GM21825 (cell line): ENCODE data around the gene NCAM1.
"Not testable (repeated sequence)": the region's sequence is repeated elsewhere in the genome, so short reads cannot be mapped to it uniquely, and the experiment has no call there.

Experiments used
- ATAC-seq: cut with Tn5 transposase; IDR thresholded peaks from one replicate; pipeline ENCODE4 v1.9.1; 2021; ENCODE audit warnings: mild to moderate bottlenecking, moderate library complexity; ENCODE audit not compliant: unreplicated experiment

The NCAM1 gene

DNA sequence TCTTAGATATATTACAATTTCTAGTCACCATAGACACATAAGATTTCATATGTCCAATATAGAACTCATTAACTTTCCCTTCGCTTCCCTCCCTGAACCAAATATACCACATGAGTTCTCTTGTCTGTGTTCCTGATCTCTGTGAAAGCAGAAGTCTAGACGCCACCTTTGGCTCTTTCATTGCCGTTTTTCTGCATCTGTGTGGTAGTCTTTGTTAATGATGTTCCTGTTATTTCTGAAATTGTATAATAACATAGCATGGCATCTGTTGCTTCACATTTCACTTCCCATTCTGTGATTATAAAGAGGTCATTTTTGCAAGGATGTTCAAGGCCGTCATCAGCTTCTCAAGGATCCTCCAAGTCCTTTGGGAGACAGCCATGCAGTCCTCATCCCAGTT lies 58.5 kb downstream of the NCAM1 start:
- no peak for ATAC-seq

DNA sequence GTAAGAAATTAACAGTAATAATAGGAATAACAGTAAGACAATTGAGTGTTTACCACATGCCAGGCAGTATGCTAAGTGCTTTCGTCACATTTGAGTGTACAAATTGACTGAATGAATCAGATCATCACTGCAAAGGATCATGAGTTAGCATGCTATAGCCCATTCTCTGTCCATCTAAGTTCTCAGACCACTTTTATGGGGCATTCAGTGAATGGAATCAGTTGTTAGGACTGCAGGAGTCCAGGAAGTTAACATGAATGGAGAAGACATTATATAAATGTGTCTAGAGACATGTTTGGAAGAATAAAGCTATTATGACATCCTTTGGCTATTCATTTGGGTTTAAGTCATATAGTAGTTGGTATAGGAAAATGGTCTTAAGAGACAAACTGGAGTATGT lies 59.9 kb downstream of the NCAM1 start:
- ATAC-seq: no peak

DNA sequence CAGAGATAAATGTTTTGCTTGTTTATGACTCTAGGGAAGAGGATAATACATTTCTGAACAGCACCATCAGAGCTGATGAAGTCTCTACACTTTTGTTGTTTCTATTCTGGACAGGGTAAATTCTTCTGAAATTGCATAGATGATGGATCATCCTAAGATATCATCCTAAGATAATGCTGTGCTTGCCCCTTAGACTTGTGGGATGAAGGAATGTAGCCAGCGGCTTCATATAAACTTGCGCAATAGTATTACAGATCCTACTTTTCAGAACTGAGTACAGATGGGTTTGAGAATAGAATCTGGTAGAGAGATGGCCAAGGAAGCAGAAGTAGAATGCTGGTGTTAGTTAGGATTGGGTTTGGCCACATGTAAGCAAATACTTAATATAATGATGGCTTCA lies 61.0 kb downstream of the NCAM1 start:
- ATAC-seq: no peak

DNA sequence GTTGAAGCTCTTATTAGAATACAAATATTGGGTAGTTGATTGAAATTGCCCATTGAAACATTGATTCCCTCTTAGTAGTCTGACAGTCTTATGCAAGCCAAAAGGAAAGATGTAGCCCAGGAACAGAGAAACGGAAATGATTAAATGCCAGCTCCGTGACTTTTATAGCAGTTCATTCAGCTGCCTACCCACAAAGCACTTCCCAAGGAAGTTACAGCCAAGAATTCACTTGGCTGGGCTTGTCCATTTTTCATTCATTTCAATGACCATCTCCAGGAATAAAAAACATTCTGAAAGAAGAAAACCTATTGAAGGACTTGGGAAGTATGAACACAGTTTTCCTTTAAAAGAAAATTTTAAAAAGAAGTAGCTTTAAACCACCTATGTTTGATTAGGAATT lies 62.0 kb downstream of the NCAM1 start:
- ATAC-seq: no peak

DNA sequence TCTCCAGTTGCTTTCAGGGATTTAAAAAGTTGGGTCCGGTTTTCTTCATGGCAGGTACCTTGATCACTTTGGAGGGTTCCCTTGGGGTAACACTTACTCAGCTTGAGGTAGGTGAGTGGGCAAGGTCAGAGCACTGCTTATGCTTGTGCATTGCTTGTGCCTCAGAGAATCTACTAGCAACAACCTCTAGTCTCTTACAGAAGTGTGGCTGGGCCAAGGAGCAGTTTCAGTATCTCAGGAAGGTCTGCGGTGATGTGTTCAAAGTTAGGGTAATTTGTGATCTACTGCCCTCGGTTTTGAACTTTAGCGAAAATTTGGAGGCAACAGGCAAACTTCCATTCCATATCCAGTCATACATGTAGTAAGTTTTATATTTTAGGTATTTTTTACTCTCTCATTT lies 62.8 kb downstream of the NCAM1 start:
- no peak for ATAC-seq

DNA sequence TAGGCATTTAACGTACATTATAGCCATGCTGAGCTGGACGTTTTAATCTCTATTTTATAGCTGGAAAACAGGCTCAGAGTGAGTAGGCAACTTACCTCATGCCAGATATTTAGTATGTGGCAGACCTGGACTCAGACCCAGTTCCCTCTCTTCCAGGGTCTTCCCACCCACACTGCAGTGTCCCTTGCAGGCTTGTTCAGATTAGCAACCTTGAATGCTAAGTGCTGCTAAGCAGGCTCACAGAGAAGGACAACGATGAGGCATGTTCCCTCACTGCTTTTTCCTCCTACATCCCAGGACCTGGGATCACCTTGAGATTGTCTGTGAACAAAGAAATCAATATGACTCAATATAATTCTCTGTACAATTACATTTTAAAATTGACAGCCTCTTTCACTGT lies 65.6 kb downstream of the NCAM1 start:
- ATAC-seq: no peak

DNA sequence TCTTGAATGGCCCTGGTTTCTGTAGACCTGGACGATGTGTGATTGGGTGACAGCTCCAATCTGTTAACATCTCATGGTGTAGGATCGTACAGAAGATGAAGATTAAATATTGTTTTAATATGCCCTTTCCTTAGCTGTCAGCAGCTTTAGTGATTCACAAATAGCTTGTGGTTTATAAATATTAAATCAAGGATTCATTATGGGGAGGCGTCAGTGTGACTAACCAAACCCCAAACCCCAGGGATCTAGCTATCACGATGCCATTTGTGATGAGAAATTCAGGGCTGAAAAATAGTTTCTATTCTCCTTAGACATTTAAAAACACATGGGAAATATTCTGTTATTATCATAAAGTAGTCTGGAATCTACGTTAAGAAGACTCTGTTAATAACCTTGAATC lies 73.4 kb downstream of the NCAM1 start:
- no peak for ATAC-seq

DNA sequence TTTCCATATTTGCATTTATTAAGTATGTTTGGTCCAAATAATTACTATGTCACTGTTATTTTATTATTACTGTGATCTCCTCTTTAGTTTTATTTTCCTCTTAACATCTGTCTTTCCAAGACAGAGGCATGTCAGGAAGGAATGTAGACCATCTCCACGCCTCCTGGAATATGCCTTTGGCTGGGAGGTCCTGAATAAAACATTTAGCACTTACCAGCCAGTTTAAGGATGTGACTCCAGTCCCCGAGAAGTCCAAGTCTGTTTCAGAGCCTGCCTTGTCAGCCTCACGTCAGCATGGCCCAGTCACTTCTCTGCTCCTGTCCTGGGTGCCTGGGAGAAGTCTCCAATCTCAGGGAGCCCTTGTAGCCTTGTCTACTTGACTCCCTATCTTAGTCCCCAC lies 74.5 kb downstream of the NCAM1 start:
- ATAC-seq: no peak

DNA sequence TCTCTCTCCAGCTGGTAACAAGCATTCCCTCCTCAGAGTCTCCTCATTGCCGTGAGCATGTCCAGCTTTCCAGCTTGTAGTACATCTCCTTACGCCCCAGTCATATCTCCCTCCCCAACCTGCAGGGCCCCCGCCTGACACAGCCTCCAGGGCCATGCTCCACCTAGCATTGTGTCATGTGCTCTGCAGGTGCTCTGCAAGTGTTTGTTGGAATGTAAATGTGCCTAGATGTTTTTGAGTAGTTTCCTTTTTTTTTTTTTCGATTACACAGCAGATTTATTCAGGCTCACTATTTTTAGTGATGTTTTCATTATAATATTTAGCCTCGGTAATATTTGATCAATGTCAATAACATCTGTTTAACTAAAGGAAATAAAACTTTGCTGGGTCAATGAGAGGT lies 82.5 kb downstream of the NCAM1 start:
- no peak for ATAC-seq

DNA sequence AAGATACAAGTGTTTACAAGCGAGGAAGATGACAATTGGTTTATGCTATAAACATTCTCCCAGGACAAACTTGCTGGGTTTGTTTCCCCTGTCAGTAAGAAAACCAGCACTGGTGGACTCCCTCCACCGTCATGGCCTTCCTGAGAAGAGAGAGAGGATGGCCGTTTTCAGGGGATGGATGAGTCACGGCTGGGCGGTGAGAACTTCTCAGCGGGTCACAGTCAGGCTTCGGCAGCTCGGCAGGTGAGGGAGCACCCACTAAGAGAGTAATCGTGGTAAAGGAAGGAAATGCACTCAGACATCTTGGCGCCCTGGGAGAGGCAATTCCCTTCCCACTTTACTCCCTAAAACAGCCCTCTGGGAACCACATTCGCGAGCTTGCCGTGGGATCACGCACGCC lies 83.9 kb downstream of the NCAM1 start:
- ATAC-seq: no peak

DNA sequence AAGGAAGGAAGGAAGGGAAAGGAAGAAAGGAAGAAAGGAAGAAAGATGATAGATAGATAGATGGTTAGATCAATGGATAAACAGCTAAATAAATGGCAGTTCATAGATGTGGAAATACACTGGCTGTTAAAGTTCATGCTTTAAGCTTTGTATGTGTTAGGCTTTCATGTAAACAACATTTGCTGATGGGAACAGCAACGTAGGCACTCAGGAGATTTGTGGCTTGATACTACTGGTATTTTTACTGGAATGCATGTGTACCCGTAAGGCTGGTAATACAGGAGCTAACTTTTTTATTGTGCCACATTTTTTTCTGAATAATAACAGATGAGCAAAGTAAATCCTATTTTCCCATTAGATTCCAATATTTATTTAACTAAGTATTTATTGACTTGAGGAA lies 85.6 kb downstream of the NCAM1 start:
- no peak for ATAC-seq

DNA sequence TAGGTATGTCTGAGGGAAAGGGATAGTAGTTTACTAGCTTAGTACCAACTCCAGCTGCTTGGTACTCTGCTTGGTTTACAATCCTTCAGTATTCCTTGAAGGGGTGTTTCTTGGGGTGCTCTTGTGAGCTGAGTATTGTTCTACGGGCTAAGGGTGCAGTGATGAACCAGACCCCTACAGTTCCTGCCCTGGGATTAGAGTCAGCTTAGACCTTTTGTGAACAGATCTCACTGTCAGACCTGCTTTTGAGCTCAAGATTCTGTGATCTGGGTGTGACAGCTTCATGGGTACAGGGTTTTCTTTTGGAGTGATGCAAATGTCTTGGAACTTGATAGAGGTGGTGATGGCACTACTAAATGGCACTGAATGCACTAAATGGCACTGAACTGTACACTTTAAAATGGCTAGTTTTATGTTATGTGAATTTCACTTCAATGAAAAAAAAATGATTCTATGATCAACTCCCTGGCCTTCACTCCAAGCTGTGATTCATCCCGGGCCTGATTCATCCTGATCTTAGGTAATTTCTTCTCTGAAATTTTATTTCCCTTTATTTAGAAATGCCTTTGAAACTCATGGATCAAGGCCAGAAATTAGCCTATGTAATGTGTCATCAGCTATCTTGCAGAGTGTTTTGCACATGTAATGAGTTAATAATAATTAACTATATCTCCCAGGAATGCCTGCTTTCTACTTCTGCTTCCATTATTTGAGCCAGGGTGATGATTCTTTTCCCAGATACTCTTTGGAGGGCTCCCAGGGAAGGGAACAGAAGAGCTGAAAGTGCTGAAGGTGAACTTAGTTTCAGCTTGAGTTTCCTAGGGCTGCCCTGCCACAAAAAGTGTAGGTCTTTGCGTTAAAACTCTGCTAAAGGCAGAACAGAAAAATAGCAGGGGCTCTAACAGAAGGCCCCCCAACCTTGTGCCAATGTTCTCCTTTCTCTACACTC lies 87.9 kb downstream of the NCAM1 start:
- no peak for ATAC-seq

DNA sequence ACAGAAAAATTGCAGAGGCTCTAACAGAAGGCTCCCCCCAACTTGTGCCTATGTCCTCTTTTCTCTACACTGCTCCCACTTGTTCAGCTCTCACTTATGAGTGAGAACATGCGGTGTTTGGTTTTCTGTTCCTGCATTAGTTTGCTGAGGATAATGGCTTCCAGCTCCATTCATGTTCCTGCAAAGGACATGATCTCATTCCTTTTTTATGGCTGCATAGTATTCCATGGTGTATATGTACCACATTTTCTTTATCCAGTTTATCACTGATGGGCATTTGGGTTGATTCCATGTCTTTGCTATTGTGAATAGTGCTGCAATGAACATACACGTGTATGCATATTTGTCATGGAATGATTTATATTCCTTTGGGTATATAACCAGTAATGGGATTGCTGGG lies 91.8 kb downstream of the NCAM1 start:
- ATAC-seq: not testable (repeated sequence)

DNA sequence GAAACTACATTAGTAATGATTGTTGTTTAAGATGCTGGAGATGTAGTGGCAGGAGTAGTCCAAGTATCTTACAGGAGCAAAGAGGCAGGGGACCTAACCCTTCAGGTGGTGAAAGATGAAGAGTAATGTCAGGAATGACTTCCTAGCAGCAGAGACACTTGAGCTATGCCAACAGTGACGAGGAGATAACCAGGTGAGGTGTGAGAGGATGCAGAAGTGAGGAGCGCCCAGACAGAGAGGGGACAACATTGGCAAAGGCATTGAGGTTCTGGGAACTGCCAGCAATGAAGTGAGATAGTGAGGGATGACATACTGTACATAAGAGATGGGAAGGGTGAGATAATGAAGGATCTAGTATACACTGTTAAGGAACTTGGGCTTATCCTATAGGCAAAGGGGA lies 95.8 kb downstream of the NCAM1 start:
- no peak for ATAC-seq

DNA sequence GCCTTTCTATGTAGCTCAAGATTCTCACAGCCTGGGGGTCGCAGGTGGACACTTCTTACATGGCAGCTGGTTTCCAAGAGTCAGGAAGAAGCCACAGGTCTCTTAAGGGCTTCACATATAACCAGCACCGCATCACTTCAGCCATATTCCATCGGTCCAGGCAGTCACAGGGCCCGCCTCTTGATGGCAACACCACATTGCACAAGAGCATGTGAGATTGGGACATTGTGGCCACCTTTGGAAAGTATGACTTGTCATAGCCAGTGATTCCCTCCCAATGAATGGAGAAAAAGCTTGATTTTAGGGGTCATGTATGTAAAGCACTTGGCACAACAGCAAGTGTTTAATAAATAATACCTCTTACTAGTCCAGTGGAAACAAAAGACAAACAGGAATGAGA lies 98.3 kb downstream of the NCAM1 start:
- no peak for ATAC-seq

DNA sequence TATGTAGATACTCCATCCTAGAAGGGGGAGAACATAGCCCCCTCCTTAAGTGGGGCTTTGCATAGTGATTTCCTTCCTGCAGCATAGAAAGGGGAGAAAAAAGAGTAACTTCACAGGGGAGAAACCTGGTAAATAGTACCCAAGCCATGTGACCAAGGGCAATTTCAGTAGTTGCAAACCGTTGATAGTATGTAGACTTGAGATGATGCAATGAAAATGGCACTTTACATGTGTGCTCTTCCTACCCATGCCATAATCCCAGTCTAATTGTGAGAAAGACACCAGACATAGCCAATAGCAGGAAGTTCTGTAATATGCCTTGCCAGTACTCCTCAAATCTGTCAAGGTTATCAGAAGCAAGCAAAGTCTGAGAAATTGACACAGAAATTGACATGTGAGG lies 104.1 kb downstream of the NCAM1 start:
- ATAC-seq: no peak

DNA sequence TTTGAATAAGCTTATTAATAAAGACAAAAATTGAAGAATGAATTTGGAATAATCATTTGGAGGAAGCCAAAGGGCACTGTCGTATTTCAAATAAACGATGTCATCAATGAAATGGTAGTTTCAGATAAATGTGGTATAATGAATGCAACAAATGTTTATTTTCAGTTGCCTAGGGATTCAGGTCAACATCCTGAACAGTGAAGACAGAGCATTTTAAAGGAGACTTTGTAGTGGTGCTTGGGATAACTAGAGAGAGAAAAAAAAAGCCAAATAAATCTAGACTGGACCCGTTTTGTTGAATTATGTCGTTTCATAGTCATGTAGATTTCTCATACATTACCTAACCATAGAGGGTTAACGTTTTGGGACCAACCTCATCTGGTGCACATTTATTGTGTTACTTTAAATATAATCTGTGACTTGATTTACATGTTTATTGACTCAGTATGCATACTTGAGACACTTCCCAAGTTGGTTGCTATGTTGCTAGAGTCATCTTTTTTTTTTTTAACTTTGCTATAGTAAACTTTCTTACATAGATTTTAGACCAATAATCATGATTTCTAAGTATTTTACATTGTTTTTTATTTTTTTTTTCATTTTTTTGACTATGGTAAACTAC lies 111.1 kb downstream of the NCAM1 start:
- no peak for ATAC-seq

DNA sequence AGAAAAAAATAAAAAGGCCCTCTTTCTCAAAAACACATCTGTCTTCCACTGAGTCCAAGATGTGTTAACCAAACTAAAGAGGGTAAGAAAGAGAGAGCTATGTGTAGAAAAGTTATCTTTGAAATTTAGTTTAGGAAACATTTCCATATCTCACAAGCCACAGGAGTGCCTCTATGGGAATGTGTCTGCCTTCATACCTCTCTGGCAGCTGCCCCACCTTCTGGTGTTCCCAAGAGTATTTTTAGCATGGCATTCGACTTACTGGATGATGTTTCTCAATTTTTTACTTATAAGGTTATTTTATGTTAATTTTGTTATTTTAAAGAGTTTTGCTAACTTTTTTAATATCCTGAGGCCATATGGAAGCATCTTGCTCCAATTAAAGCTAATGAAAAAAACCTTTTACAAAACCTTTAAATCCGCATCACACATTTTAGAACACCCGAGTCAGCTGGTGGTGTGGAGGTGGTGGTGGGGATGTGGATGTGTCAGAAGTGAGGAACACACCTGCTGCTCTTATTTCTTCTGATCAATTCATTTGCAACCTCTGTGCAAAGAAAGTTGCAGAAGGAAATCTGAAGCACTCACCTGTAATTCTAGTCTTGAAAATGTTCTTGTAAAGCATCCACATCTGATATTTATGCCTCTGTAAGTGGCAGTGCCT lies 112.2 kb downstream of the NCAM1 start:
- ATAC-seq: no peak

DNA sequence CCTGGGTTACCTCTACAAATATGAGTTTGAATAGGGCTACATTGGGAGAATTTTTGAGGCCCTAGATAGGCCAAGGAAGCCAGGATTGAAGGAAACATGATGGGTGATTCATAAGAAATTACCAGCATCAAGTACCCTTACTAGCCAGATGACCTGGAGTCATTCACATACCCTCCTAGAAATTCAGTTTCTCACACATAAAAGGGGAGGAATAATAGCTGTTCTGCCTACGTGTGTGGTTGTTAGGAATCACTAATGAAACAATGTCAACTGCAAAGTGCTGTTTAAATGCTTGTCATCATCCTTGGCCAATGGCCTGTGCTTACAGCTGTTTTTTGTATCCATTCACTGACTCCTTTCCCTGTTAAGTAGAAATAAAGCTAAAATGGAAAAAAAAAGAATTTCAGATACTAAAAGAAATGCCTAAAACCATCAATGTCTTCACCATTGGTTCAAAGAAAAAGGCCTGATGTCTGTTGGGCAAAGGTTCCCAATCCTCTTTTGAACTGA lies 114.4 kb downstream of the NCAM1 start:
- no peak for ATAC-seq

DNA sequence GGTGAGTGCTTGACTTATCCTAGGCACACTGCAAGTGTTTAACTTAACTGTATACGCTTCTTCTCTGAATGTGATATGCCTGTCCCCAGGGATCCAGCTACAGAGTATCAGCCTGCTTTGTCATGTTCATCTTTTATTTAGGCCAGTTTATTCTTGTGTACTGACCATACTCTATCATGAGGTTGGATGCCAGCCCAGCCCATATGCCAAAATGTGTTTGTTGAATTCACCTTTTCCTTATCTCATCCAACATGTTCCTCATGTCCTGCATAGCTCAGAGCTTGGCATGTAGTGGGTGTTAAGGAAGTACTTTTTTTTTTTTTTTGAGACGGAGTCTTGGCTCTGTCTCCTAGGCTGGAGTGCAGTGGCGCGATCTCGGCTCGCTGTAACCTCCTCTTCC lies 116.2 kb downstream of the NCAM1 start:
- no peak for ATAC-seq

DNA sequence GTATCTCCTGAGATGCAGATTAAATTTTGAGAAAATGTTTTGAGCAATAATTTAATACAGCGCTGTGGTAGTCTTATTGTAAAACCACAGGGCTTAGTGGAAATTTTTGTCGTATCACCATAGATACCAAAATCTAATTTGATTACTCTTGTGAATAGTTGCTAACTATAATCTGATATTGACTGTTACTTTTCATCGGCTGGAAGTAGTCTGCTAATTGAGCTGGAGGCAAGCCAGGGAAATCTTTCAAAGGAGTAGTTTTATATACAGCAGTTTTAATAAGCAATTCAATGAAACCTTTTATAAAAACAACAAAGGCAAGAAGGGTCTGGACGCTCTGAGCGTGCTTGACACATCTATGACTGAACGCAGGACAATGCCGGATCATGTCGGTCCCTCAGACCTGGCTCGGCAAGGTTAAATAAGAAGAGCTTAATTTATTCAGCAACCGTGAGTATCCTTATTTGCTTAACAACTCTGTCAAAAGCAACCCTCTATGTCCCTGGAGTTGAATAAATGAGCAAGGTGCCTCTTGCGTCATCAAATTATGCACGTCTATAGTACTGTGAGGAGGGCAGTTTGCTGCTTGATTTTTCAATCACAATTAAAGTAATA lies 121.2 kb downstream of the NCAM1 start:
- ATAC-seq: no peak
